ENCODE data around the gene TTC28. TPM values are rescaled to one million over a fixed set of nuclear protein-coding genes. Genes with fewer than 3 reads are reported as not detected.

Gene TTC28
- total RNA-seq, 1 experiment from 2014 or later, result 0.12 TPM

DNA sequence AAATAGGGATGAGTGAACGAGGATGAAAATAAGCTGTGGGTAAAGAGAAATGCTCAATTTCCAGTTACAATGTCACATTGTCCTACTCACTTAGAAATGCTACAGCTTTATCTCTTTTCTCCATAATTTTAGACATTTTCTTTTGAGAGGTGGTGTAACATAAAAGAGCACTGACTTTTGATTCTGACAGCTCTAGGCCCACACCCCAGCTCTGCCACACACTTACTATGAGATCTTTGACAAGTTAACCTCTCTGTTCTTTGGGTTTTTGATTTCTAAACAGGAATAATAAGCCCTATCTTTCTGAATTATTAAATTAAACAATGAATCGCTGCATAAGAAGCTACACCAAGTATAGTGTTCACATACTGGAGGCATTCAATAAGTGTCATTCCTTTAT, 532.2 kb downstream of the TTC28 start (continued):
- TF ChIP-seq, protein P1, sequence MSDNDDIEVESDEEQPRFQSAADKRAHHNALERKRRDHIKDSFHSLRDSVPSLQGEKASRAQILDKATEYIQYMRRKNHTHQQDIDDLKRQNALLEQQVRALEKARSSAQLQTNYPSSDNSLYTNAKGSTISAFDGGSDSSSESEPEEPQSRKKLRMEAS (IDR thresholded peaks at IDR 0.05), result no peak
- TF ChIP-seq, protein P2, sequence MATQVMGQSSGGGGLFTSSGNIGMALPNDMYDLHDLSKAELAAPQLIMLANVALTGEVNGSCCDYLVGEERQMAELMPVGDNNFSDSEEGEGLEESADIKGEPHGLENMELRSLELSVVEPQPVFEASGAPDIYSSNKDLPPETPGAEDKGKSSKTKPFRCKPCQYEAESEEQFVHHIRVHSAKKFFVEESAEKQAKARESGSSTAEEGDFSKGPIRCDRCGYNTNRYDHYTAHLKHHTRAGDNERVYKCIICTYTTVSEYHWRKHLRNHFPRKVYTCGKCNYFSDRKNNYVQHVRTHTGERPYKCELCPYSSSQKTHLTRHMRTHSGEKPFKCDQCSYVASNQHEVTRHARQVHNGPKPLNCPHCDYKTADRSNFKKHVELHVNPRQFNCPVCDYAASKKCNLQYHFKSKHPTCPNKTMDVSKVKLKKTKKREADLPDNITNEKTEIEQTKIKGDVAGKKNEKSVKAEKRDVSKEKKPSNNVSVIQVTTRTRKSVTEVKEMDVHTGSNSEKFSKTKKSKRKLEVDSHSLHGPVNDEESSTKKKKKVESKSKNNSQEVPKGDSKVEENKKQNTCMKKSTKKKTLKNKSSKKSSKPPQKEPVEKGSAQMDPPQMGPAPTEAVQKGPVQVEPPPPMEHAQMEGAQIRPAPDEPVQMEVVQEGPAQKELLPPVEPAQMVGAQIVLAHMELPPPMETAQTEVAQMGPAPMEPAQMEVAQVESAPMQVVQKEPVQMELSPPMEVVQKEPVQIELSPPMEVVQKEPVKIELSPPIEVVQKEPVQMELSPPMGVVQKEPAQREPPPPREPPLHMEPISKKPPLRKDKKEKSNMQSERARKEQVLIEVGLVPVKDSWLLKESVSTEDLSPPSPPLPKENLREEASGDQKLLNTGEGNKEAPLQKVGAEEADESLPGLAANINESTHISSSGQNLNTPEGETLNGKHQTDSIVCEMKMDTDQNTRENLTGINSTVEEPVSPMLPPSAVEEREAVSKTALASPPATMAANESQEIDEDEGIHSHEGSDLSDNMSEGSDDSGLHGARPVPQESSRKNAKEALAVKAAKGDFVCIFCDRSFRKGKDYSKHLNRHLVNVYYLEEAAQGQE (IDR thresholded peaks at IDR 0.05; ENCODE audit: low read depth), result no peak
- no peak for TF ChIP-seq SRF (IDR thresholded peaks at IDR 0.05; ENCODE audit: low read depth)

DNA sequence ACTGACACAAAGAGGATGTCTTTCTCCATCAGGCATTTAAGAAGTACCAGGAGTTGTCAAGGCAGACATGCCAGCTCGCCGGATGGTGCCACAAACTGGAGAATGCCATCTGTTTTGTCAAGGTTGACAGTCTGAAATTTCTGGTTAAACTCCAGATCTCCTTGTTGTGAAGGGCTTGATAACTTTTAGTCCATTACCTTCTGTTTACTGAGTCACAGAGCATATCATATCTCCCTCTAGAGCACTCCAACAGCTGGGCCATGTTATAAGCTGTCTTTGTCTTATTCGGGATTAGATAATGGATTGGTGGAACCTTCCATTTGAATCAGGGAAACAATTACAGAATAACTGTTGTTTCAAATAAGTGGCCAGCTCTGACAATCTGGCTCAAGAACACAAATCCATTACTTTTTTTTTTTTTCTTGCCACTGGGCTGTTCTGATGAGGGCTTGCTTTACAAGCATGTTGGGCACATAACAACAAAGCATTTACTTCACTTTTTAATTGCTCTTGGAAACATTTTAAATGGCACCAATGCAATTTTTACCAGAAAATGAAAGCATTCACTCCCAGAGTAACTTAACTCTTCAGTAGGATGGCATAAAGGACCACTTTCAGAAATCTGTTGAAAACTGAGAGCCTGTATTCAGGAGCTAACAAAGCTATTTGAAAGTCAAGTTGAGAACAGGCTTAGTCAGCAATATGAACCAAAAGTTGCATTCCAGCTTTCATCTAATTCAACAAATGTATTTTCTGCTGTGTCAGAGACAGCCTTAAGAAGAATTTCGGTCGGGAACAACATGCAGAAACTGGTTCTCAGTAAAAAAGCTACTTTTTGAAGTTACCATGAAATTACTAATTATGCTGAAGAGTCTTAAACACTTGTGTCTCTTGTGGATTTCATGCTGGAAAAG, 533.0 kb downstream of the TTC28 start:
- POLR2A ChIA-PET, result no interaction called here
- Histone ChIP-seq H3K36me3 (ENCODE audit: control insufficient read depth in 1 of 2, insufficient read depth in 2 of 2, low read length in 2 of 2) (no peaks in the 10 kb centered on the region), H3K4me3 (replicated peaks in 1 of 2; ENCODE audit: low read depth in 1 of 2, low read length in 2 of 2) (no peak overlapping the region), H3K9me3 (ENCODE audit: control insufficient read depth in 1 of 2, insufficient read depth in 1 of 2, low read depth in 1 of 2, low read length in 2 of 2) (no peaks in the 10 kb centered on the region), H3K79me2 (ENCODE audit: insufficient read depth, low read length) (no peaks in the 10 kb centered on the region), H3K4me2 (ENCODE audit: low read length) (no peak overlapping the region), H4K20me1 (ENCODE audit: insufficient read depth) (no peaks in the 10 kb centered on the region), H3K4me1 (ENCODE audit: control insufficient read depth in 1 of 2, insufficient read depth in 2 of 2, low read length in 2 of 2) (no peaks in the 10 kb centered on the region), H3K27me3 (ENCODE audit: insufficient read depth, low read length) (peaks cover 94% of the 10 kb centered on the region), H3K9ac (ENCODE audit: low read length) (no peak overlapping the region), H2AFZ (ENCODE audit: low read depth, low read length, poor library complexity, severe bottlenecking) (no peak overlapping the region), H3K9me2 (ENCODE audit: insufficient read depth) (no peaks in the 10 kb centered on the region), H3K27ac (ENCODE audit: low read depth, low read length) (no peak overlapping the region)
- RAD21 ChIA-PET (ENCODE audit: low non-redundant PET in 1 of 2, low total read pairs in 2 of 2, uncharacterized antibody in 2 of 2, unreplicated experiment in 2 of 2), result no interaction called here
- TF ChIP-seq, protein P3, sequence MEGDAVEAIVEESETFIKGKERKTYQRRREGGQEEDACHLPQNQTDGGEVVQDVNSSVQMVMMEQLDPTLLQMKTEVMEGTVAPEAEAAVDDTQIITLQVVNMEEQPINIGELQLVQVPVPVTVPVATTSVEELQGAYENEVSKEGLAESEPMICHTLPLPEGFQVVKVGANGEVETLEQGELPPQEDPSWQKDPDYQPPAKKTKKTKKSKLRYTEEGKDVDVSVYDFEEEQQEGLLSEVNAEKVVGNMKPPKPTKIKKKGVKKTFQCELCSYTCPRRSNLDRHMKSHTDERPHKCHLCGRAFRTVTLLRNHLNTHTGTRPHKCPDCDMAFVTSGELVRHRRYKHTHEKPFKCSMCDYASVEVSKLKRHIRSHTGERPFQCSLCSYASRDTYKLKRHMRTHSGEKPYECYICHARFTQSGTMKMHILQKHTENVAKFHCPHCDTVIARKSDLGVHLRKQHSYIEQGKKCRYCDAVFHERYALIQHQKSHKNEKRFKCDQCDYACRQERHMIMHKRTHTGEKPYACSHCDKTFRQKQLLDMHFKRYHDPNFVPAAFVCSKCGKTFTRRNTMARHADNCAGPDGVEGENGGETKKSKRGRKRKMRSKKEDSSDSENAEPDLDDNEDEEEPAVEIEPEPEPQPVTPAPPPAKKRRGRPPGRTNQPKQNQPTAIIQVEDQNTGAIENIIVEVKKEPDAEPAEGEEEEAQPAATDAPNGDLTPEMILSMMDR (IDR thresholded peaks at IDR 0.05 in 2 of 3, conservative IDR thresholded peaks at IDR 0.05 in 1 of 3; ENCODE audit: borderline replicate concordance in 1 of 3, insufficient read depth in 1 of 3, low read depth in 2 of 3, low read length in 2 of 3), result no peak
- ATAC-seq (no peak), DNase-seq (ENCODE audit: low read depth, low spot score) (no peak)
- intact Hi-C loops (cut with micrococcal nuclease), result no loop called here
- CTCF ChIA-PET, result no interaction called here
- no TSS peak for BruUV-seq (replicated peaks)
